Kidney (tissue), 14 donors: ENCODE data around the gene NINL. TPM values are rescaled to one million over a fixed set of nuclear protein-coding genes. Genes with fewer than 3 reads are reported as not detected.
A peak's percentile ranks its signal among the peaks of the same experiment; 100 is the strongest.

Experiments
- DNase-seq, 5 donors: peaks; one replicate each; pipeline ENCODE4 v3.0.0-alpha.2; 2013 to 2020
- FAIRE-seq: peaks from 2 replicates; lab custom pipeline; 2012; peaks lifted over from hg19 to GRCh38; lab: Jason Lieb, UNC
- H3K27ac ChIP-seq, 2 donors: one replicate each; pipeline ENCODE4 v1.7.0; 2013; ENCODE audit warnings: low read depth in 2 of 2, low read length in 2 of 2, inconsistent platforms in 1 of 2
- H3K27me3 ChIP-seq: one replicate; pipeline ENCODE4 v1.7.1; 2013; ENCODE audit warnings: low read length, inconsistent platforms; ENCODE audit not compliant: control insufficient read depth, insufficient read depth
- H3K36me3 ChIP-seq, 3 donors: one replicate each; pipeline versions ENCODE4 v1.7.0 to v1.7.1; 2013; ENCODE audit warnings: low read length in 3 of 3, control low read depth in 1 of 3, inconsistent platforms in 1 of 3; ENCODE audit not compliant: insufficient read depth in 3 of 3, control insufficient read depth in 2 of 3
- H3K4me1 ChIP-seq, 3 donors: one replicate each; pipeline versions ENCODE4 v1.7.0 to v1.7.1; 2013; ENCODE audit warnings: low read length in 3 of 3, inconsistent platforms in 1 of 3, low read depth in 1 of 3; ENCODE audit not compliant: control insufficient read depth in 2 of 3, insufficient read depth in 2 of 3
- H3K4me3 ChIP-seq, 3 donors: one replicate each; pipeline versions ENCODE4 v1.7.0 to v1.8.1; 2013; ENCODE audit warnings: low read length in 3 of 3, control low read depth in 1 of 3, inconsistent platforms in 1 of 3
- H3K9ac ChIP-seq, 3 donors: one replicate each; pipeline versions ENCODE4 v1.7.0 to v1.7.1; 2013; ENCODE audit warnings: low read length in 3 of 3, control low read depth in 1 of 3, inconsistent platforms in 1 of 3
- H3K9me3 ChIP-seq, 3 donors: one replicate each; pipeline versions ENCODE4 v1.7.0 to v1.7.1; 2013; ENCODE audit warnings: low read length in 3 of 3, control low read depth in 1 of 3, inconsistent platforms in 1 of 3; ENCODE audit not compliant: control insufficient read depth in 2 of 3, insufficient read depth in 1 of 3
- intact Hi-C: fragments of 100-400 bp; cut with DNase I; formaldehyde crosslinking; loops from one replicate; pipeline ENCODE4 v1.11.1; 2022
- polyA plus RNA-seq: library from polyadenylated mRNA; stranded (reverse); fragments of 350-450 nt; fragmentation: Illumina TruSeq; extraction: RNeasy Lipid Tissue Mini Kit (QIAGEN cat#74804); gene quantifications from one replicate; pipeline ENCODE4 v1.2.3, GENCODE V29; 2014; ENCODE audit warnings: low read depth, low replicate concordance; ENCODE audit not compliant: insufficient read depth
- total RNA-seq: library from RNA; stranded (reverse); fragmentation: NEBNext Ultra II Directional; extraction: Animal tissue kit (Norgen Biotek cat#: 25700); gene quantifications from one replicate; pipeline ENCODE4 v1.2.1, GENCODE V29; 2021
- TF ChIP-seq, protein P1 (sequence below): IDR thresholded peaks from 3 replicates; pipeline ENCODE4 v1.5.1; 2012; ENCODE audit warnings: mild to moderate bottlenecking, moderate library complexity, borderline replicate concordance; ENCODE audit not compliant: insufficient read depth; ENCODE audit errors: extremely low read depth
- donor health status: control.
- donor health status: control.
- donor health status: control.
- donor health status: control.
- donor health status: control.
- donor health status: DM: yes; HTN: yes; CAD: no.
- donor health status: Normal renal cell carcinoma (clear cell type).

Gene NINL
- total and polyA plus RNA-seq, 2 donors from 2014 or later: 23.4 to 25.2 TPM

DNA sequence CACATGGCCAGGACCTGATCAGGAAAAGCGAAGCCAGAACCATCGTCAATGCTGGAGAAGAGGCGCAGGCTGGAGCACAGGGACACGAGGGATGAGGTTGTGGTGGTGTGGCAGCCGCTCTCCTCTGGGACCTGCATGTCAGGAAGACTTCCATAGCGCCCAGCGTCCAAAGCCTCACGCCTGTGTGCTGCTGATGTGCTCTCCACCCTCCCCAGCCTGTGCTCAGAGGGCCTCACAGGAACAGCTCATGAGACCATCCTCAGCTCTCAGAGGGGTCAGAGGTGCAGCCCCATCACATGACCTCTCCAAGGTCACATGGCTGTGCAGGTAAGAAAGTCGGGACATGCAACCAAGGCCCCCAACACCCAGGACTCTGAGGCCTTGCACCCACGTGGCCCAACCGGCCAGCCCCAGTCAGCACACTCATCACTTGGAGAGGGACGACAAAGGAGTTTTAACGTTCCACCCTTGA, 84.4 kb downstream of the NINL start:
- Histone ChIP-seq H3K4me1 (no peaks in the 10 kb centered on the region), H3K9ac (no peak overlapping the region), H3K27me3 (no peaks in the 10 kb centered on the region), H3K36me3 (peaks cover 0 to 32% (median 14%) of the 10 kb centered on the region in 3 donors), H3K4me3 (no peak overlapping the region), H3K9me3 (no peaks in the 10 kb centered on the region), H3K27ac (no peak overlapping the region)
- DNase-seq (peak in 1 of 5 donors; percentile 57), FAIRE-seq (no peak)
- intact Hi-C loops: no loop called here
- TF ChIP-seq, protein P1, sequence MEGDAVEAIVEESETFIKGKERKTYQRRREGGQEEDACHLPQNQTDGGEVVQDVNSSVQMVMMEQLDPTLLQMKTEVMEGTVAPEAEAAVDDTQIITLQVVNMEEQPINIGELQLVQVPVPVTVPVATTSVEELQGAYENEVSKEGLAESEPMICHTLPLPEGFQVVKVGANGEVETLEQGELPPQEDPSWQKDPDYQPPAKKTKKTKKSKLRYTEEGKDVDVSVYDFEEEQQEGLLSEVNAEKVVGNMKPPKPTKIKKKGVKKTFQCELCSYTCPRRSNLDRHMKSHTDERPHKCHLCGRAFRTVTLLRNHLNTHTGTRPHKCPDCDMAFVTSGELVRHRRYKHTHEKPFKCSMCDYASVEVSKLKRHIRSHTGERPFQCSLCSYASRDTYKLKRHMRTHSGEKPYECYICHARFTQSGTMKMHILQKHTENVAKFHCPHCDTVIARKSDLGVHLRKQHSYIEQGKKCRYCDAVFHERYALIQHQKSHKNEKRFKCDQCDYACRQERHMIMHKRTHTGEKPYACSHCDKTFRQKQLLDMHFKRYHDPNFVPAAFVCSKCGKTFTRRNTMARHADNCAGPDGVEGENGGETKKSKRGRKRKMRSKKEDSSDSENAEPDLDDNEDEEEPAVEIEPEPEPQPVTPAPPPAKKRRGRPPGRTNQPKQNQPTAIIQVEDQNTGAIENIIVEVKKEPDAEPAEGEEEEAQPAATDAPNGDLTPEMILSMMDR: no peak

DNA sequence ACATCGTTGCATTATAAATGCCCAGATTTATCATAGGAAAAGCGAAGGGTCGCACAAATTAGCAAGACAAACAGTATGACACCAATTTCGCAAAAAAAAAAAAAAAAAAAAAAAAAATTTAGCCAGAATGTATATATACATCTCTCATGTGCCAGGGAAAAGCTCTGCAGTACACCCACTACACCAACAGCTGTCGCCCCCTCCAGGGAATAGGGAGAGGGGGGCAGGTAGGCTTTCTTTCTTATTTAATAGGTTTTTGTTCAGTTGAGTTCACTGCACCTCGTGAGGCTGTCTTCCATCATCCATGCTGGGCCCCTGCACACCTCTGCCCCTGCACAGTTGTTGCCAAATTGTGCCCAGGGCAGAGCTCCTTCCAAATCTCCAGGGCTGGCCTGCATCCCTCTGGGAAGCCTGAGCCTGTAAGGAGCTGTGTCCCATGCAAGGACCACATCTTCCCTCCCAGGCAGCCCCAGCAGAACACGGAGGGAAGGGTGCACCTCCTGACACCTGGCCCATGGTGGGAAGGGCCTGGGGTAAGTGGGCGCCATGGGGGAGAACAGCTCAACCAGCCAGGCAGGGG, 85.4 kb downstream of the NINL start:
- TF ChIP-seq, protein P1: no peak
- DNase-seq (peak in 1 of 5 donors; percentile 45), FAIRE-seq (no peak)
- Histone ChIP-seq H3K9me3 (no peaks in the 10 kb centered on the region), H3K4me3 (no peak overlapping the region), H3K9ac (no peak overlapping the region), H3K27me3 (no peaks in the 10 kb centered on the region), H3K4me1 (no peaks in the 10 kb centered on the region), H3K36me3 (peaks cover 0 to 32% (median 14%) of the 10 kb centered on the region in 3 donors), H3K27ac (no peak overlapping the region)
- intact Hi-C loops: no loop called here

DNA sequence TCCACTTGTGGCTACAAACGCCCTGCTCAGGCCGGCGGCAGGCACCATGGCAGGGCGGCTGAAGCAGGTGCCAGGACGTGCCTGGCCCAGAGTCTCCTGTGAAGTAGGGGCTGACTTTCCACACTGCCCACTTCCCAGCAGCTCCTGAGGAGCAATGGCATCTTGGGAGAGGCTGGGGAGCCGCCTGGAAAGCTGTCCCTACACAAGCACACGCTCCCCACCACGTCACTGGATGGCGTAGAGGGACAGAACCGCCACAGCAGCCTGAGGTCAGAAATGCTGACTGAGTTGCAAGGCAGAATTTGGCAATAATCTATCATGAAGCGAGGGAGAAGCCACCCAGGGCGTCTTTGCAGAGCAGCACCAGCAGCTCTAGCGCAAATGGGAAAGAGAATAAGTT, 86.3 kb downstream of the NINL start:
- Histone ChIP-seq H3K4me1 (no peaks in the 10 kb centered on the region), H3K9ac (no peak overlapping the region), H3K9me3 (no peaks in the 10 kb centered on the region), H3K36me3 (peaks cover 0 to 27% (median 14%) of the 10 kb centered on the region in 3 donors), H3K27me3 (no peaks in the 10 kb centered on the region), H3K27ac (no peak overlapping the region), H3K4me3 (no peak overlapping the region)
- DNase-seq (peak in 1 of 5 donors; percentile 32), FAIRE-seq (no peak)
- intact Hi-C loops: no loop called here
- TF ChIP-seq, protein P1: no peak

DNA sequence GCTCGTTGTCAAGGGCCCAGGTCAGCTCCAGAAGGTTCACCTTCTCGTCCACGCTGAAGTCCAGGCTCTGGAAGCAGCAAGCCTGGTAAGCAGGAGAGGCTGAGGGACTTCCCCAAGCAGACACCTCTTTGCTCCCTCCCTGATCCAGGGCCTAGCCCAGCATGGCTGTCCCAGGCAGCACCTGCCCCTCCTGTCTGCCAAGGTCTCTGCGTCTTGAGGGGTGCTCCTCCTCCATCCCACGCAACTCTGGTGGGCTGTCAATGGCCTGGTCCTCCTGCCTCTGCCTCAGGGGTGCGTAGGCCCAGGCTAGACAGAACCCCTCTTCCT, 87.1 kb downstream of the NINL start:
- H3K4me1 ChIP-seq: no peaks in the 10 kb centered on the region
- no peaks in the 10 kb centered on the region for H3K9me3 ChIP-seq
- peaks cover 0 to 27% (median 10%) of the 10 kb centered on the region in 3 donors for H3K36me3 ChIP-seq
- no peaks in the 10 kb centered on the region for H3K27me3 ChIP-seq
- no peak overlapping the region for H3K27ac ChIP-seq
- no peak for FAIRE-seq
- intact Hi-C loops: no loop called here
- H3K9ac ChIP-seq: no peak overlapping the region
- H3K4me3 ChIP-seq: no peak overlapping the region
- peak in 1 of 5 donors; percentile 59 for DNase-seq
- TF ChIP-seq, protein P1: no peak
